Skeletal muscle satellite cell (primary cell): ENCODE measurements around the gene DRD2.

Experiments used
- H3K27me3 ChIP-seq: 2 replicates; pipeline ENCODE4 v1.7.0; 2013; ENCODE audit warnings: low read length; ENCODE audit not compliant: control insufficient read depth, insufficient read depth
- H3K36me3 ChIP-seq: 2 replicates; pipeline ENCODE4 v1.7.0; 2013; ENCODE audit warnings: mild to moderate bottlenecking, control low read depth, low read length; ENCODE audit not compliant: insufficient read depth
- H3K4me1 ChIP-seq: 2 replicates; pipeline ENCODE4 v1.7.0; 2013; ENCODE audit warnings: low read length; ENCODE audit not compliant: control insufficient read depth, insufficient read depth
- H3K4me2 ChIP-seq: 2 replicates; pipeline ENCODE4 v1.7.0; 2013; ENCODE audit warnings: mild to moderate bottlenecking, low read length
- H3K4me3 ChIP-seq: 2 replicates; pipeline ENCODE4 v1.7.0; 2013; ENCODE audit warnings: low read length
- H3K9ac ChIP-seq: 2 replicates; pipeline ENCODE4 v1.7.0; 2013; ENCODE audit warnings: mild to moderate bottlenecking, low read depth, low read length, moderate library complexity
- H3K9me3 ChIP-seq: replicated peaks from 2 replicates; pipeline ENCODE4 v1.7.0; 2013; ENCODE audit warnings: mild to moderate bottlenecking, control low read depth, low read length

Gene DRD2

DNA sequence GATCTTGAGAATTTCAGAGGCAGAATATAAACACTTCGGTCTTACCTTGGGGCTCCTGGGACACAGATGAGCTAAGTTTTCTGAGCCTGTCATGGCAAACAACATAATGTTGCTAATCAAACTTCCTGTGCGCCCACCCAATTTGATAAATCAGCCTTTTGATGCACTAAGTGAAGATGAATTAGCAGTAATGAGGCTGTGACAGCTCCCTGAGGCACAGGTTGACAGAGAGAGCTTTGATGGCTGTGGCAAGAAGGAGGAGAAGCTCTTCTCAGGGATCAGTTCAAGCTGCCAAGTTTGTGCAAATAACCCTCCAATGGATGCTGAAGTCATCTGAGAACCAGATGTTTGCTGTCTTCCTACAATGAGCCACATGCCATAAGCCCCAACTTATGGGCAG lies 34.4 kb downstream of the DRD2 start:
- H3K9ac ChIP-seq: no peak overlapping the region
- peaks cover 64% of the 10 kb centered on the region for H3K27me3 ChIP-seq
- no peak overlapping the region for H3K4me3 ChIP-seq
- H3K9me3 ChIP-seq: no peaks in the 10 kb centered on the region
- no peak overlapping the region for H3K4me2 ChIP-seq
- H3K36me3 ChIP-seq: no peaks in the 10 kb centered on the region
- no peaks in the 10 kb centered on the region for H3K4me1 ChIP-seq

DNA sequence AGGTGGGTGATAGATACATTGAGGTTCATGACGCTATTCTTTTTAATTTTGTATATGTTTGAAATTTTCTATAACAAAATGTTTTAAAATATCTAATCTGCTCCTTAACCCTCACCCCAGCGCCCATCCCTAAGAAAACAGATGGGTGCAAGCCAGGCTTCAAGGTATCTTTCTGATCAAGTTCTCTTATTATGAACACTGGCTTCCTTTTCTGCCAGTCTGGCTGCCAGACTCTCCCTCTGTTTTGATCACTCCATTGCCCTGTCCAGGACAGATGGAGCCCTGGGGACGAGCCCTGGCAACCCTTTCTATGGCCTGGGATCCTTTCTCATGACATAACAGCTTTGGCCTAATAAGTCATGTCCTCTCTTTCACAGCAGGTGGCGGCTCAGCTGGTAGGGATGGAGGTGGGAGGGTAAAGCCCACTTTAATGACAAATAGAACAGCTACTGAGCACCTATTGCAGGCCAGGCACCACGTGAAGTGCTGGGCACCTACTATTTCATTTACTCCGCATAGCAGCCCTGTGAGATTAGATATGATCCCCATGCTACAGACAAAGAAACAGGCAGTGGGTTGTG lies 38.4 kb downstream of the DRD2 start:
- Histone ChIP-seq H3K27me3 (peaks cover 49% of the 10 kb centered on the region), H3K9ac (no peak overlapping the region), H3K9me3 (no peaks in the 10 kb centered on the region), H3K4me3 (no peak overlapping the region), H3K36me3 (no peaks in the 10 kb centered on the region), H3K4me1 (no peaks in the 10 kb centered on the region), H3K4me2 (no peak overlapping the region)

DNA sequence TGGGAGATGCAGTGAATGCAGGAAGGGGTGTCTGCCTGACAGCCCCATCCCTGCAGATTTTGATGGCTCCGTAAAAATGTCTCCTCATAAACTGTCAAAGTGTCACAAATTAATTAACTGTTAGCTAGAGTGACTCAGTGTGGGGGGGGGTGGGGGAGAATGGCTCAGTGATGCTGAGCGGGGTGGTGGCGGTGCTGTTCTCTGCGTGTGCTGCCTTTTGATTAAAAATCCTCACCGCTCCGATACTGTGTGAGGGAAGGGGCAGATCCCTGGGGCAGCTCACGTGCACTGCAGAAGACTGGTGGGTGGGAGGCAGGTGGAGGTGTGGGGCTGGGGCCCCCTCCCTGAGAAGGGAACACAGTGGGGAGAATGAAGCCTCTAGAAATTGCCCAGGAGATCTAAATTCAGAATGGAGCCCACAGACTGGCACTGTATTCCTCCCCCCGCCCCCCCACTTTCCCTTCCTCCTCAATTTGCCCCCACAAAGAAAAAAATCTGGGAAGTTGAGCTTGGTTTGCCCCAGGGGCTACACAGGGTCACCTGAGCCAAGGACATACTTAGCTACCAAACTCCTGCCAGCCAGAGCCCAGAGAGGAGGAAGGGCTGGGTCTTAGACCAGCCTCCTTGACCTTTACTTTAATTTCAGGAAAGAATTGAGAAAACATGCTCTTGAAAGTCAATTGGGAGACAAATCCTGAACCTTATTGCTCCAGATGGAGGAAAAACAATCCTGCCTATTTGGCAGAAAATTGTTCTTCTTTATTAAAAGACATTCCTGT lies 39.8 kb downstream of the DRD2 start:
- Histone ChIP-seq H3K36me3 (no peaks in the 10 kb centered on the region), H3K4me1 (no peaks in the 10 kb centered on the region), H3K4me2 (no peak overlapping the region), H3K9me3 (no peaks in the 10 kb centered on the region), H3K27me3 (peaks cover 43% of the 10 kb centered on the region), H3K9ac (no peak overlapping the region), H3K4me3 (no peak overlapping the region)

DNA sequence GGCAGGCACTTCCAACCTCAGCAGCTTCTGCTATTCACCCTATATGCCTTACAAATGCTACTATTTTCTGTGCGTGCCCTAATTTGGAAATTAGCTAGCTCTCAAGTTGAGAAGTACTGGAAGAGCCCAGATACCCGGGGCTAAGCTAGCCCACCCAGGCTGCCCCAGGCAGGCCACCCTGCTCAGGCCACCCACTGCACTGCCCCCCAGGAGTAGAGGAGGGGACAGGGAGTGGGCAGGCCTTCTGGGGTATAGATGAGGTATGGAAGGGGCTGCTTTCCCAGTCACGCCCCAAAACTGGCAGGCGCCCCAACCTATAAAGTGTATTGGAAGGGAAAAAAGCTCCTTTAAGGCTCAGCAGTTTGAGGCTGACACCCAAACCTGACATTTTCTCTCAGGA lies 43.5 kb downstream of the DRD2 start:
- H3K4me2 ChIP-seq: no peak overlapping the region
- no peaks in the 10 kb centered on the region for H3K36me3 ChIP-seq
- H3K4me3 ChIP-seq: no peak overlapping the region
- no peaks in the 10 kb centered on the region for H3K4me1 ChIP-seq
- peaks cover 24% of the 10 kb centered on the region for H3K27me3 ChIP-seq
- no peaks in the 10 kb centered on the region for H3K9me3 ChIP-seq
- no peak overlapping the region for H3K9ac ChIP-seq

DNA sequence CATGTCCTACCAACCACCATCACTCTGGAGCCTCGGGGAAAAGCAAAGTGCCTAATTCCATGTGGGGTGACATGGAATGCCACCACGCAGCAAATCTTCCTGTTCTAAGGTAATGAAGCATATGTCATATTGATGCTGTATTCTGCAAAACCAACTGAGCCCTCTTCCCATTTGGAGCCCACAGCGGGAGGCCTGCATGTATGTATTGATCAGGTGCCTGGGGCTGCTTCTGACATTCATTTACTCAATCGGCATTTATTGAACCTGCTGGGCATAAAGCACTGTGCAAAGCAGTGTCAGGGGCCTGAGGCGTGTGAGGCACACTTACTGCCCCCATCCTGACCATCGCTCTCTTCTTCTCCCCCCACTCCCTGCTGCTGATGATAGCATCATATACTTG lies 48.5 kb downstream of the DRD2 start:
- Histone ChIP-seq H3K36me3 (no peaks in the 10 kb centered on the region), H3K9me3 (no peaks in the 10 kb centered on the region), H3K9ac (no peak overlapping the region), H3K4me1 (no peaks in the 10 kb centered on the region), H3K27me3 (peaks cover 25% of the 10 kb centered on the region), H3K4me3 (no peak overlapping the region), H3K4me2 (no peak overlapping the region)

DNA sequence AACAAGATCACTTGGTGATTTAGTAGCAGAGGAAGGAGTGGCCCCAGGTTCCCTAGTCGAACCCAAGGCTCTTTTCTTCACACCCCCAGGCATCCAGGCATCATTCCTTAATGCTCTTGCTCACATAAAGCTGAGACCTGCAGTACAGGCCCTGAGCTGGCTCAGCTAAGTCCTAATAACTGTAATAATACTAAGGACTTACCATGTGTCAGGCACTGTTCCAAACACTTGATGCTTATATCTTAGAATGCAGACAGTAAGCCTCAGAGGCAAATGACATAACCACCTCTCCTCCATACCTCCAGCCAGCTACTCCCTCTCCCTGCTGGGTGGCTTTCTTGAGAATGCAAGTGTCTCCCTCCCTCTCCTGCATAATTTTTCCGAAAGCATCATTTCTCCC lies 54.4 kb downstream of the DRD2 start:
- Histone ChIP-seq H3K4me3 (no peak overlapping the region), H3K36me3 (no peaks in the 10 kb centered on the region), H3K4me2 (no peak overlapping the region)

DNA sequence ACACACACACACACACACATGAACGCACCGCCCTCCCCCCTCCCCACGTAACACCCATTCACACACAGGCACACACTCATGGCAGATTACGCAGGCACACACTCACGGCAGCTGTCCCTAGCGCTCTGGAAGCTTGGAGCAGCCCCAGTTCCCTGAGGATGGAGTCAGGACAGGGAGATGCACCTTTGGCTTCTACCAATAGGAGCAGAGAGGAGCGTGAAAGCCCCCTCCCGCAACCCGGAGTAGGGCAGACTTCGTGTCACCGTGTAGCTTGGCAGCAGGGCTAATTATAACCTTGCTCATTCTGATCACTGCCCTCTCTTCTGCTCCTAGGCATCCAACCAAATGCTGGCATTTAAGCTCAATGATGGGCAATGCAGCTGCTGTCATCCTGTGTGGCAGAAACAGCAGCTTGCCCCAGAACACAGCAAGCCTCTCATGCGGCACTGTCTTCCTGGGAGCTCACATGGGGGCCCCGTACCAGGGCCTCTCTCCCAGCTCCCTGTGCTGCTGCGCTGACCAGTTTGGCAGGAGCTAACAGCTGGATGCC lies 55.7 kb downstream of the DRD2 start:
- H3K9ac ChIP-seq: no peak overlapping the region
- H3K9me3 ChIP-seq: no peaks in the 10 kb centered on the region
- H3K4me1 ChIP-seq: no peaks in the 10 kb centered on the region
- no peaks in the 10 kb centered on the region for H3K36me3 ChIP-seq
- H3K27me3 ChIP-seq: peaks cover 30% of the 10 kb centered on the region
- no peak overlapping the region for H3K4me2 ChIP-seq
- no peak overlapping the region for H3K4me3 ChIP-seq

More for the DNA sequence above, 54.4 kb downstream of the DRD2 start:
- Histone ChIP-seq H3K9me3 (no peaks in the 10 kb centered on the region), H3K4me1 (no peaks in the 10 kb centered on the region), H3K9ac (no peak overlapping the region), H3K27me3 (peaks cover 36% of the 10 kb centered on the region)

DNA sequence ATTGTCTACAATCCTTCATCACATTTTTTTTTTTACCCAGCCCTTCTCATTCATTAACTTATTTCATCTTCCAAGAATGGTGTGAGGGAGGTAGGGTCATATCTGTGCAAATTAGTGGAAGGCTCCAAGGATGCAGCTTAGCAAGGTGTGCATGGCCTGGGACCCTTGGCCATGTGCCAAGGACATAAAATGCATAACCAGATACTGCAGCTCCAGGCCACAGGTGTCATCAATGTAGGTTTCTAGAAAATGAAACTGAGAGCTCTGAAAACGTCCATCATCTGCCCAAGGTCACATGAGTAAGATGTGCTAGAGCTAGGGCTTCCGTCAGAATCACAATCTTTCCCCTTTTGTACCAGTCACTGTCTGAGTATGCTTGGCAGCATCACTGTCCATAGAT lies 57.8 kb downstream of the DRD2 start:
- no peaks in the 10 kb centered on the region for H3K4me1 ChIP-seq

DNA sequence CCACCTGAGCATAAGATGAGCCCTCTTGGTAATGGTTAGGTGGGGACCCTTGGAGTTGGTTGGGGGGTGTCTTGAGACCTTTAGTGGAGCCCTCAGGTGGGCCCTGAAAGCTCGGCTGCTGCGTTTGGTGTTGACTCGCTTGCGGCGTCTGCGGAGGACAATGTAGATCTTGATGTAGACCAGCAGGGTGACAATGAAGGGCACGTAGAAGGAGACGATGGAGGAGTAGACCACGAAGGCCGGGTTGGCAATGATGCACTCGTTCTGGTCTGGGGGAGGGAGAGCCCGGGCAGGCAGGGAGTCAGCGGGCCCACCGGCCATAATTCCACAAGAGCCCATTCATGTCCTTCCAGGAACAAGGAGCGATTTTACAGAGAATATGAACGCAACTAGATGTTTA lies 59.9 kb downstream of the DRD2 start:
- Histone ChIP-seq H3K9me3 (no peaks in the 10 kb centered on the region), H3K9ac (no peak overlapping the region), H3K4me2 (no peak overlapping the region), H3K36me3 (no peaks in the 10 kb centered on the region), H3K27me3 (peaks cover 23% of the 10 kb centered on the region), H3K4me3 (no peak overlapping the region), H3K4me1 (no peaks in the 10 kb centered on the region)

More for the DNA sequence above, 57.8 kb downstream of the DRD2 start:
- Histone ChIP-seq H3K4me2 (no peak overlapping the region), H3K9me3 (no peaks in the 10 kb centered on the region), H3K36me3 (no peaks in the 10 kb centered on the region), H3K27me3 (peaks cover 25% of the 10 kb centered on the region), H3K9ac (no peak overlapping the region), H3K4me3 (no peak overlapping the region)

DNA sequence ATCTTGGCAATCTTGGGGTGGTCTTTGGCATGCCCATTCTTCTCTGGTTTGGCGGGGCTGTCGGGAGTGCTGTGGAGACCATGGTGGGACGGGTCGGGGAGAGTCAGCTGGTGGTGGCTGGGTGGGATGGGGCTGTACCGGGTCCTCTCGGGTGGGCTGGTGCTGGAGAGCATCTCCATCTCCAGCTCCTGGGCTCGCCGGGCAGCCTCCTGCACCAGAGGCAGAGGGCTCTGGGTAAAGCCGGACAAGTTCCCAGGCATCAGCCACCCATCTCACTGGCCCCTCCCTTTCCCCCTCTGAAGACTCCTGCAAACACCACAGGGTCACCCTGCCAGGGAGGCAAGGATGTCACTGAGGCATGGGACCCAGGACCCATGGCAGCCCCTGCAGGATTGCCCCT lies 62.5 kb downstream of the DRD2 start:
- Histone ChIP-seq H3K9me3 (no peaks in the 10 kb centered on the region), H3K36me3 (no peaks in the 10 kb centered on the region), H3K9ac (no peak overlapping the region), H3K4me1 (no peaks in the 10 kb centered on the region), H3K4me3 (no peak overlapping the region), H3K27me3 (peaks cover 9% of the 10 kb centered on the region), H3K4me2 (no peak overlapping the region)

DNA sequence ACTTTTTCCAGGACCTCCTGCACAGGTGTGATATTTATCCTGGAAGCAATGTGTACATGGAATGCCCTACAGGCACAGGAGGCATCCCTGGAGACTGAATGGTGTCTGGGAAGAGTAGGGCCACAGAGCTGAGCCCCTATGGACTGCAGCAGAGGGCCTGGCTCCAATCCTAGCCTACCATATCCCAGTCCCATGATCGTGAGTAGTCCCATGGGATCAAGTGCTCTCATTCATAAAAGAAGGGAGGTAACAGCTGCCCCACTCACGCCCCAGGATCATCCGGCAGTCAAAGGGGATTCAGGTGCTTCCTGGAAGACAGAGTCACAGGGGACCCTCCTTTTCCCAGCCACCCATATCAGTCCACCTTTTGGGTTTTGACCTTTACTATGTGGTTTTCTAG lies 63.7 kb downstream of the DRD2 start:
- Histone ChIP-seq H3K4me1 (no peaks in the 10 kb centered on the region), H3K9ac (no peak overlapping the region), H3K4me2 (no peak overlapping the region), H3K36me3 (no peaks in the 10 kb centered on the region), H3K9me3 (no peaks in the 10 kb centered on the region), H3K27me3 (peaks cover 13% of the 10 kb centered on the region), H3K4me3 (no peak overlapping the region)
